ENCODE measurements around the gene VPS8.

The VPS8 gene

DNA sequence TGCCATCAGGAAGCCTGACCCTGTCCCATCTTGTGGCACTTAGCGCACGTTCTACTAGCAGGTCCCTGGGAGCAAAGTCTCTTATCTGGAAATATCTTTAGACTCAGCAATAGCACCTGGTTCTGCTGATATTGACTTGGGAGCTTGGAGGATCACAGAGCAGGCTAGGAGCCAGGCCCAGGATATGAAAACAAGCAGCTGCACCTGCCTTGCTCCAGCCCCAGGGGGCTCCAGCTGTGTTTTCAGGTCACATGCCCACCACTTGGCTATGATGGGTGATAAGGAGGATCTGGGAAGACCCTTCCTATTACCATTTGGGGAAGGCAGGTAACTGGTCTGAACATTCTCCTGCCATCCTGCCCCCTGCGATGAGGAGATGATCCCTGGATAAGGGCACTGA, 253.1 kb downstream of the VPS8 start:
- no peak for FAIRE-seq

DNA sequence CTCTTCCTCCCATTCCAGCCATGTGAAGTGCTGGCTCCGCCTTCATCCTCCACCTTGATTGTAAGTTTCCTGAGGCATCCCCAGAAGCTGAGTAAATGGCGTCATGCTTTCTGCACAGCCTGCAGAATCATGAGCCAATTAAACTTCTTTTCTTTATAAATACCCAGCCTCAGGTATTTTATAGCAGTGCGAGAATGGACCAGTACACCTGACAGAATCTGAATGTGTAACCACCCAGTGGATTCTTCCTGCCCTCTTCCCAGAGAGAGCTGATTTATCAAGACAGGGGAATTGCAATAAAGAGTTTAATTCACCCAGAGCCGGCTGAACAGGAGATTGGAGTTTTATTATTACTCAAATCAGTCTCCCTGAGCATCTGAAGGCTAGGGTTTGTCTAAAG, 254.3 kb downstream of the VPS8 start:
- no peak for FAIRE-seq

- no peak for FAIRE-seq
Observed at GRCh38 chr3:185067173-185067572, 255.2 kb downstream of the VPS8 start.

DNA sequence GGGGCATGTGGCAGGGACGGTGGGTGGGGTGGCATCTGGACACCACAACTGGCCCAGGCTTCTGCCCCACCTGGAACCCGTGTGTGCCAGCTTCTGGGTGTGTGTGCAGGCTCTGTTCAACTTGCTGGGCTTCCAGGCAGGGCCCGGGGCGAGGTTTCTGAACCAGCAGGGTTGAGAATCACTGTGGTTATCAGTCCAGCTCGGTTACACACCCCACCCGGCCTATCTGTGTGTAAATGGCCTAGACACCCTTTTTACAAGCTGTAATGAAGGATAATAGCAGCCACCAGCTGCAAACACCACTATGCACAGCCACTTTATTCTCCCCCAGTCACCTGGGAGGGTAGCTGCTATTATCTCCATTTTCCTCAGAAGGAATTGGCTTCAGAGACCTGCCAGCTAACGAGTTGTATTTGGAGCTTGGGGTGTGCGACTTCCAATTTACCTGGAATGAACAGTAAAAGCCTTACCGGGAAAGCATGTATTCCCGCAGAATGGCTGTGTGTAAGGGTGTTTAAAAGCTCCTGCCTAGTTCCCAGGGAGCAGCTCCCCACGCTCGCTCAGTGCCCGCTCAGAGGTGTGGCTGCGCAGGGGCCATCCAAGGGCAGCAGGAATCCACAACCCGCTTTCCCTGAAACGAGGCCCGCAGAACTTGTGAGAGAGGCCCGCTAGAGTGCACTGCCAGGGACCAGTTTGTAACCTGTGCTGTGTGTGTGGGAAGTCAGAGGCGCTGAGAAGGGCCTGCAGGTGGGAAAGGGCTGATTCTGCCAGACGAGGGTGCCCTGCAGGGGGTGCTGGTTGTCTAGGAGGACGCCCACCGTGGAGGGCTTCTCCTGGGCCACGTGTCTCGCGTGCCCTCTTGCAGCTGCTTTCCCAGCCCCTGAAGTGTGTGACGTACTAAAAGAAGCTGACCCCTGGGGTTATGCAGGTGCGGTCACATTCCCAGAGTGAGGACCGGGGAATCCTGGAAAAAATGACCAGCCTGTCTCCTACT, 257.4 kb downstream of the VPS8 start:
- no peak for FAIRE-seq

DNA sequence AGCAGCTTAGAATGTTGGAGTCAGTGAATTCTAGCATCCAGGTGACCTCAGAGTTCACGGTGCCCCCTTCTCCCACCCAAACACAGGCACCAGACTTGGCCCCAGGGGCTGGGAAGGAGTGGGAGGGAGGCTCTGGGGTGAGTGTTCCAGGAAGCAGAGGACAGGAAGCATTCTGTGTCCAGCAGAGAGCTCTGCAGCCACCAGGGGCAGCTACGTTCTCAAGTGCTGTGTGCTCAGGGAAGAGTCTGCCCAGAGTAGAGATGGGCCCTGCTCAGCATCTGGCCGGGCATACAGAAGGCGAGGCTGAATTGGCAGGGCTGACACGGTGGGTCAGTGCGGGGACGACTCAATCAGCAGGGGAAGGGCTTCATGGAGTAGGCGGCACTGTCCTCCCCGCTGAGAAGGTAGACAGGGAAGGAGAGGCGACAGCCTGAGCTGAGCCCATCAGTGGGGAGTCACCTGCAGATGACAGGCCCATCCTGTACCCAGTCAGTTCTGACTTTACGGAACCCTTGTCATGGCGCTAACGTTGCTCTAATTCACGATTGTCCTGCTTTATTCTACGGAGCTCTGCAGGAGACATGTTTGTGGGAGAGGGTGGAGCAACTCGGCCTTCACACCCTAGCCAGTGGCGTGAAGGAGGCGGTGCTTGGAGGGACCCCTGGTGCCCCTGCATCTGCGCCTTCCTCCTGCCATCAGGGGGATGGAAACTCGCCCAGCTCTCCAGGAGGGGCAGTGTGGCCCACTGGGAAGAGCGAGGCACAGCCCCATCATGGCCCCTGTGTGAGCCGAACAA, 258.7 kb downstream of the VPS8 start:
- no peak for FAIRE-seq

DNA sequence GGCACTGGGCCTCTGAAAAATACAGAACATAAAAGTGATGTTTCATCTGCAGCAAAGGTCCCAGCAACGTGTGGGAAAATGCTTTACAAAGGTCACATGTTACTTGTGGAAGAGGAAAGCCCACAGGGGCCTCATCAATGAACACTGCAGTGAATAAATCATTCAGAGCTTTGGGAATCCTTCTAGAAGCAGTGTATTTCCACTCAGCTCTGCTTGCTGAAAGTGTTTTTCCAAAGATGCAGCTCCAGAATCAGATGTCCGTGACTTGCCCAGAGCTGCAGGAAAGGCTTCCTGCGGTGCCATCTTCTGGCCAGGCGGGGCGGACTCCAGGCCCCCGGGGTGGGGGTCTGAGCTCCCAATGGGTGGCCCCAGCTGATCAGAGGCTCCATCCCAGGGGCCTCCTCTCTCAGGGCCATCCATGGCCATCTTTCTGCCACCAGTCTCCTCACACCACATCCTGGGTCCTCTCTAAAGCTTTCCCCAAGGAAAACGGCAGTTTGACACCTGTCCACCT, 259.4 kb downstream of the VPS8 start:
- FAIRE-seq = no peak

DNA sequence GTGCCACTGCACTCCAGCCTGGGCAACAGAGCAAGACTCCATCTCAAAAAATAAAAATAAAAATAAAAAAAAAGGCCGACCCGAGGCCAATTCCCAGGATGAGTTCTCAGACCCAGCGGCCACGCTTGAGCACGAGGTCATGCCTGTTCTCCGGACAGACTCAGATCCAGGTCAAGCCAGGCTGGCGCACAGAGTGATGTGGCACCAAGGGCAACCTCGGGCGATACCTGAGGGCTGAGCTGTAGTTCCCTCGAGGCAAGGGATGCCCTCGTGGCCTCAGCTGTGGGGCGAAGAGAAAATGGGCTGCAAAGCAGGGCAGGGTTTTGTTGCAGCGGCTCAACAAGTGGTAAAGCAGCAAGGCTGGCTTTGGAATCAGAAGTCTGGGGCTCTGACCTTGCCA, 263.6 kb downstream of the VPS8 start:
- no peak for FAIRE-seq

DNA sequence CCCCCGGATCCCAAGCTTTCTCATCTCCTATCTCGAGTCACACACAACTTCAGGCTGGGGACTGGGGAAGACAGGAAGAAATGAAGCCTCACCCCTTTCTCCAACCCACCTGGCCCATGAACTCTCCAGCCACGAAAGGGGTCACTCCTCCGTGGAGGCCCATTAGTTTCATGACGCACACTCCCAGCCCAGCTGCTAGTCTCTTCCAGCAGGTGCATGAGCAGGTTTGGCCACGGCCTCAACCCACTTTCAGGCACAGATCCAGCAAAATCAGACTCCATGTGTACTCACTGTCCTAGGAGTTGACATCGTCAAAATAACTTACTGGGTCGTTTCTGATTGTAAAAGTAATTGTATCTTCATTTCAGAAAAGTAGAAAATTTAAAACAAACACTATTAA, 264.3 kb downstream of the VPS8 start:
- FAIRE-seq = no peak

- no peak for FAIRE-seq
Observed at GRCh38 chr3:185079625-185080024, 267.7 kb downstream of the VPS8 start.

DNA sequence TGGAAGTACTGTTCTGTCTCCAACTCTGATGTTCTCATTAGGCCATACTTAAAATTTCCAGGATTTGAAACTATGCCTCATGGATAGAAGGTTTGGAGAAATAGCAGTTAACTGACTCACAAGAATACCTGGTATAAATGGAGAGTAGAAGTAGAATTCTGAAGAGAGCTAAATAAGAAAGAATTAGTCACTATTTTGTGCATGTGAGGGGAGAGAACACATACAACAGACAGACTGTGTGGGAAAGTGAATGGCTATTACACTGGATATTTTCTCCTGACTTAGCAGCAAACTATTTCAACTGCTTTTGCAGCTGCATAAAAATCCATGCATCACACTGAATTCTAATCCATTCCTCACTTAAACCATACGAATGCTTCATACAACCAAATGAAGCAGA, 269.6 kb downstream of the VPS8 start:
- FAIRE-seq = no peak

DNA sequence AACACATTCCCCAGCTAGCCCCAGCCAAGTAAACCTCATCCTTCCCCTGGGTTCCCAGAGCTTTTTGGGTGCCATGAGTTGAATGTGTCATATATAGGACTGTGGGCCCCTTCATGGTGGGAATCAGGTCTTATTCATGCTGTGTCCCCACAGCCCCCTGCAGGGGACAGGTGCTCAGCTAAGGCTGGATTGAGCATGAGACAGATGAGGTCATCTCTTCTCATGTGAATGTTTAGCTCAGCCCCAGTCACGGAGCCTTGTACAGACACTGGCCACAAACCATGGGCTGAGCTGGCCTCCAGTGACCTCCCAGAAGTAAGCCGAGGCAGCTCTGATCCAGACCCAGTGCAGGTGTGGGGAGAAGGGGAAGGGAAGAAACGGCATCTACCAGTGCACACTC, 270.2 kb downstream of the VPS8 start:
- FAIRE-seq = no peak

- FAIRE-seq = no peak
Observed at GRCh38 chr3:185082829-185083228, 270.9 kb downstream of the VPS8 start.

- FAIRE-seq = no peak
Observed at GRCh38 chr3:185084402-185084801, 272.4 kb downstream of the VPS8 start.

DNA sequence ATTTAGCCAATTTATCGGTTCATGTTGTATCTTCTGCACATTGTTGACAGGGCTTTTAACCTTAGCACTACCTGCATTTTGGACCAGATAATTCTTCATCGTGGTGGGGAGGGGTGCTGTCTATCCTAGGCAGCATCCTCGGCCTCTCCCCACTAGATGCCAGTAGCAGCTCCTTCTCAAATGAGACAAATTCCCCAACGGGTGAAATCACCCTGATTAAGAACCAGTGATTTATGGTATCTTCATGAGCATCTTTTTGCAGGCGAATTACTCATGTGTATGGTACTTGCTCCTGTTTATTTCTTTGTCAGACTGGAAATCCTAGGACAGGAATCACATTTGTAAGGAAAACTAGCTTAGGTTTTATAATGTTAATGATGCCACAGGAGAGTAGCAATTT, 272.9 kb downstream of the VPS8 start:
- no peak for FAIRE-seq

- FAIRE-seq = no peak
Observed at GRCh38 chr3:185087419-185087818, 275.5 kb downstream of the VPS8 start.

- FAIRE-seq = no peak
Observed at GRCh38 chr3:185089343-185089742, 277.4 kb downstream of the VPS8 start.

DNA sequence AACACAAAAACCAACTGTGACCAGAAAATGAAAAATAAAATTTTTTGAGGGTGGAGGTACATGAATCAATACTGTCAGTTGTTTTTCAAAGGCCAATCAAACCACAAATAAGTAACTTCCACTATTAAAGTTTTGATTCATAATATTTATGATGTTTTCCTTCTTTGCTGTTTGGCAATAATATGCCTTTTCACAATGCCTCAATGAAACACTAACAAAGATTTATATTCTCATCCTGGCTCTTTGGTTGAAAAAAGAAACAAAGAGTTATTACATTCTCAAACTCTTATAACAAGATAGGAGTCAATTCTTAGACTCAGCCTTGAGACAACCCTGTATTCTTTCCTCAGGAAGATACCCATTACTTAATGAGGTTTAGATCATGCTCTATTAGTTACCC, 277.8 kb downstream of the VPS8 start:
- FAIRE-seq = no peak

GRCh38 chr3:185090811-185091210, 278.8 kb downstream of the VPS8 start:
- FAIRE-seq = no peak

GRCh38 chr3:185093116-185093515, 281.1 kb downstream of the VPS8 start:
- FAIRE-seq = no peak

GRCh38 chr3:185094697-185095096, 282.7 kb downstream of the VPS8 start:
- no peak for FAIRE-seq

All from colon (tissue), 2 donors.